Cardiac fibroblast (primary cell): ENCODE data around the gene MRPL21.

Experiments used
- DNase-seq, 2 donors: peaks; one replicate each; pipeline versions ENCODE4 v3.0.0 to v3.0.0-alpha.2; 2010; ENCODE audit warnings: low read depth in 2 of 2
- H3K4me3 ChIP-seq, 2 donors: replicated peaks in 1 of 2; 1 replicate in 1 of 2; 2 replicates in 1 of 2; pipeline ENCODE4 v1.5.1; 2011; ENCODE audit warnings: low read depth in 2 of 2, low read length in 2 of 2, mild to moderate bottlenecking in 2 of 2, moderate library complexity in 1 of 2
- CTCF ChIP-seq: IDR thresholded peaks from one replicate; pipeline ENCODE4 v1.5.1; 2011; ENCODE audit warnings: low read depth, mild to moderate bottlenecking, low read length, inconsistent platforms

The MRPL21 gene

GRCh38 chr11:68847395-68847794 lies 56.2 kb downstream of the MRPL21 start:
- DNase-seq, result no peak
- TF ChIP-seq CTCF, result no peak
- H3K4me3 ChIP-seq, result no peak overlapping the region

GRCh38 chr11:68845351-68846002 lies 58.2 kb downstream of the MRPL21 start:
- no peak overlapping the region for H3K4me3 ChIP-seq
- peak in 1 of 2 donors; percentile 44 for DNase-seq
- TF ChIP-seq CTCF, result no peak

GRCh38 chr11:68844801-68845200 lies 58.8 kb downstream of the MRPL21 start:
- no peak for TF ChIP-seq CTCF
- no peak for DNase-seq
- no peak overlapping the region for H3K4me3 ChIP-seq

GRCh38 chr11:68844376-68844775 lies 59.3 kb downstream of the MRPL21 start:
- no peak for DNase-seq
- no peak overlapping the region for H3K4me3 ChIP-seq
- TF ChIP-seq CTCF, result no peak

- H3K4me3 ChIP-seq, result peak overlapping the region; percentile 30 to 45
- no peak for TF ChIP-seq CTCF
- peak; percentile 40 to 56 for DNase-seq
Observed at GRCh38 chr11:68843703-68844312, 59.8 kb downstream of the MRPL21 start.

- DNase-seq, result peak; percentile 28 to 49
- peak overlapping the region; percentile 34 to 45 for H3K4me3 ChIP-seq
- TF ChIP-seq CTCF, result no peak
Observed at GRCh38 chr11:68843052-68843561, 60.5 kb downstream of the MRPL21 start.
